Natural killer cell (primary cell): ENCODE results near the gene UBR2. TPM values are rescaled to one million over a fixed set of nuclear protein-coding genes. Genes with fewer than 3 reads are reported as not detected.

ENCODE experiments used
- ATAC-seq, 3 donors: fragments of 150-1000 bp in 2 of 3; fragments of 200-7000 bp in 1 of 3; cut with Tn5 transposase; 1 replicate in 1 of 3; 2 replicates in 2 of 3; pipeline ENCODE4 v1.10.0; 2021; ENCODE audit warnings: mild to moderate bottlenecking in 2 of 3, moderate library complexity in 2 of 3
- DNase-seq, 2 donors: peaks; one replicate each; pipeline versions ENCODE4 v3.0.0 to v3.0.0-alpha.2; 2013 to 2021; ENCODE audit warnings: mixed read lengths in 1 of 2
- H3K27ac ChIP-seq: one replicate; pipeline ENCODE4 v1.5.1; 2013; ENCODE audit warnings: mild to moderate bottlenecking, low read length
- H3K27me3 ChIP-seq: one replicate; pipeline ENCODE4 v1.6.1; 2013; ENCODE audit warnings: low read length; ENCODE audit not compliant: control insufficient read depth, insufficient read depth
- H3K36me3 ChIP-seq: one replicate; pipeline ENCODE4 v1.6.1; 2013; ENCODE audit warnings: low read length; ENCODE audit not compliant: control insufficient read depth, insufficient read depth
- H3K4me1 ChIP-seq: one replicate; pipeline ENCODE4 v1.6.1; 2013; ENCODE audit warnings: low read length; ENCODE audit not compliant: control insufficient read depth, insufficient read depth
- H3K4me3 ChIP-seq: one replicate; pipeline ENCODE4 v1.5.1; 2013; ENCODE audit warnings: low read length
- H3K9me3 ChIP-seq: one replicate; pipeline ENCODE4 v1.6.1; 2013; ENCODE audit warnings: low read length; ENCODE audit not compliant: control insufficient read depth, insufficient read depth
- H3K27ac Mint-ChIP-seq, 2 donors: one replicate each; pipeline ENCODE4 v1.8.0; 2022; ENCODE audit warnings: mild to moderate bottlenecking in 2 of 2, mixed read lengths in 2 of 2, moderate library complexity in 1 of 2
- H3K27me3 Mint-ChIP-seq, 2 donors: one replicate each; pipeline ENCODE4 v1.8.0; 2022; ENCODE audit warnings: low read depth in 2 of 2, mixed read lengths in 2 of 2
- H3K36me3 Mint-ChIP-seq: one replicate; pipeline ENCODE4 v1.8.0; 2022; ENCODE audit warnings: mixed read lengths
- H3K4me1 Mint-ChIP-seq, 2 donors: one replicate each; pipeline ENCODE4 v1.8.0; 2022; ENCODE audit warnings: mixed read lengths in 2 of 2
- H3K4me3 Mint-ChIP-seq: one replicate; pipeline ENCODE4 v1.8.0; 2022; ENCODE audit warnings: mild to moderate bottlenecking, moderate library complexity, mixed read lengths
- H3K9me3 Mint-ChIP-seq, 2 donors: one replicate each; pipeline ENCODE4 v1.8.0; 2022; ENCODE audit warnings: mixed read lengths in 2 of 2
- WGBS: methylation state at CpG from one replicate; pipeline ENCODE4 v1.1.7; 2013; ENCODE audit warnings: missing lambda C conversion rate; ENCODE audit not compliant: insufficient coverage; 5-methylcytosine and 5-hydroxymethylcytosine counted together
- intact Hi-C: fragments of 100-400 bp; cut with micrococcal nuclease; formaldehyde crosslinking; loops from one replicate; pipeline ENCODE4 v1.14.2; 2022
- total RNA-seq, 4 donors: library from RNA; stranded (reverse); fragments of 120-200 nt in 1 of 4; gene quantifications; one replicate each; pipeline versions ENCODE4 v1.2.3 to v1.2.4, GENCODE V29; 2013 to 2022
- TF ChIP-seq, protein P1 (sequence below): fragments of 200-600 bp; IDR thresholded peaks from one replicate; pipeline ENCODE4 v1.8.0; 2022; ENCODE audit warnings: antibody characterized with exemption

Gene UBR2
- total RNA-seq, 3 donors from 2014 or later (not counting 1 experiment from before 2014, with no cell fraction given) = 44.9 to 57.3 (median 53.2) TPM

DNA sequence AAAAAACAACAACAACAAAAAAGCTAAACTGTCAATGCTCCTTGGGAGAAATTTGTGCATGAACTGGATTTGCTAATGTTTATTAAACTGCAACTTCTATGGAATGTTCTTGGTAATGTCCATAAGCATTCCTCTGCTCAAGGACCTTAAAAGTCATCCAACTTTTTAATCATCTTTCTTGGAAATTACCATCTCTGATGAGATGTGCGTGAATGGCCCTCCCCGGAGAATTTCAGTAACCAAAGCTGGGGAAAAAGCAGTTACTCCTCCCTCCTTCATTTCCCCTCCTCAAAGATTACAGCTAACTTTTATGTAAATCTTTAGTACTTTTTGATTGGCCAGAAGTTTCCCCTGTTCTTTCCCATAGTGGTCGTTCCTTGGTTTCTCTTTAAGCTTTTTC, 176.9 kb downstream of the UBR2 start:
- WGBS = 82% methylated on average over 2 of the region's 3 CpGs
- Mint-ChIP-seq H3K27me3 (no peaks in the 10 kb centered on the region), H3K4me3 (no peak overlapping the region), H3K4me1 (peaks cover 2% of the 10 kb centered on the region in 2 donors), H3K9me3 (peaks cover 0 to 8% of the 10 kb centered on the region in 2 donors), H3K27ac (no peak overlapping the region), H3K36me3 (peaks cover 9% of the 10 kb centered on the region)
- Histone ChIP-seq H3K4me3 (no peak overlapping the region), H3K27ac (no peak overlapping the region), H3K27me3 (no peaks in the 10 kb centered on the region), H3K9me3 (peaks cover 19% of the 10 kb centered on the region), H3K4me1 (peaks cover 19% of the 10 kb centered on the region), H3K36me3 (no peaks in the 10 kb centered on the region)
- TF ChIP-seq, protein P1, sequence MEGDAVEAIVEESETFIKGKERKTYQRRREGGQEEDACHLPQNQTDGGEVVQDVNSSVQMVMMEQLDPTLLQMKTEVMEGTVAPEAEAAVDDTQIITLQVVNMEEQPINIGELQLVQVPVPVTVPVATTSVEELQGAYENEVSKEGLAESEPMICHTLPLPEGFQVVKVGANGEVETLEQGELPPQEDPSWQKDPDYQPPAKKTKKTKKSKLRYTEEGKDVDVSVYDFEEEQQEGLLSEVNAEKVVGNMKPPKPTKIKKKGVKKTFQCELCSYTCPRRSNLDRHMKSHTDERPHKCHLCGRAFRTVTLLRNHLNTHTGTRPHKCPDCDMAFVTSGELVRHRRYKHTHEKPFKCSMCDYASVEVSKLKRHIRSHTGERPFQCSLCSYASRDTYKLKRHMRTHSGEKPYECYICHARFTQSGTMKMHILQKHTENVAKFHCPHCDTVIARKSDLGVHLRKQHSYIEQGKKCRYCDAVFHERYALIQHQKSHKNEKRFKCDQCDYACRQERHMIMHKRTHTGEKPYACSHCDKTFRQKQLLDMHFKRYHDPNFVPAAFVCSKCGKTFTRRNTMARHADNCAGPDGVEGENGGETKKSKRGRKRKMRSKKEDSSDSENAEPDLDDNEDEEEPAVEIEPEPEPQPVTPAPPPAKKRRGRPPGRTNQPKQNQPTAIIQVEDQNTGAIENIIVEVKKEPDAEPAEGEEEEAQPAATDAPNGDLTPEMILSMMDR = no peak
- intact Hi-C loops = no loop called here
- ATAC-seq (no peak), DNase-seq (no peak)

DNA sequence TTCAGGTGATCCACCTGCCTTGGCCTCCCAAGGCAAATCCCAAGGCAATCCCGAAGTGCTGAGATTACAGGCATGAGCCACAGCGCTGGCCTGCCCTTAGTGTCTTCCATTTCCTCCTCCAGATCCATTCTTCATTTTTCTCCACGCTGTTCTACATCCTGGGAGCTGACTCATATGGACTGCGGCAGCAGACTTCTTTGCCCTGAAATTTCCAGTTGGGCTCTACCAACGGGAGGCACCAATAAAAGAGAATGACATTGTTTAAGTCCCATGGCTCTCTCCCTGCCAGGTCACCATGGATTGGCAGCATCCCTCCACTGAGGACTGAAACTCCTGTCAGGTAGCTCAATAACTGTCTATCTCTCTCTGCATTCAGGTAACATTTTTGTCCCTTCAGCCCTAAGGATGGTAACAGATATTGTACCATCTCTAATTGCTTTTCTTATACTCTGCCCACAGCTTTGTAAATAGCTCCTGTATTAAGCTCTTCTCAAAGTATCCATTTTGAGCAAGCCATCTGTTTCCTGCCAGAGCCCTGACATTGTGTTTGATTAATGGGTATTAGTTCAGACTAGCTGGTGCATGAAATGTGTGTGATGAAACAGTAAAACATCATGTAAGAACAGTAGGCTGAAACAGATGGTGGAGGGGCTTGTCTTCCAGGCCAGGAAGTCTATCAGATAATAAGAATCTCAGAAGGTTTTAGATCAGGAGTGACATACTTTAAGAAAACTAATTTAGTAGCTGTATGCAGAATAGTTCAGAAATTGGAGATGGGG, 178.5 kb downstream of the UBR2 start:
- peak overlapping the region; percentile 10 for H3K4me3 Mint-ChIP-seq
- no peak overlapping the region for H3K4me3 ChIP-seq
- peaks cover 7 to 8% of the 10 kb centered on the region in 2 donors for H3K4me1 Mint-ChIP-seq
- peaks cover 19% of the 10 kb centered on the region for H3K4me1 ChIP-seq
- DNase-seq (no peak), ATAC-seq (no peak)
- no peaks in the 10 kb centered on the region for H3K27me3 ChIP-seq
- intact Hi-C loops = no loop called here
- H3K36me3 Mint-ChIP-seq = peaks cover 13% of the 10 kb centered on the region
- WGBS = 82% methylated on average over 5 of the region's 5 CpGs
- no peaks in the 10 kb centered on the region for H3K36me3 ChIP-seq
- H3K27me3 Mint-ChIP-seq = no peaks in the 10 kb centered on the region
- TF ChIP-seq, protein P1 = no peak
- H3K9me3 ChIP-seq = peaks cover 19% of the 10 kb centered on the region
- peaks cover 0 to 8% of the 10 kb centered on the region in 2 donors for H3K9me3 Mint-ChIP-seq
- no peak overlapping the region for H3K27ac ChIP-seq
- peak overlapping the region in 1 of 2 donors; percentile 25 for H3K27ac Mint-ChIP-seq

Other genes with a start within 250 kb of the UBR2 start
- 10 to 100 TPM; 34.6 to 42.3 (median 38.6) TPM for gene TRERF1, start 112.1 kb upstream of the UBR2 start, total RNA-seq
- gene PRPH2, start 158.6 kb downstream of the UBR2 start, total RNA-seq = under 1 TPM; 0.12 to 0.16 (median 0.13) TPM
- 10 to 100 TPM; 64.1 to 77.6 (median 65.6) TPM for gene TBCC, start 182.1 kb downstream of the UBR2 start, total RNA-seq
- gene BICRAL, start 218.0 kb downstream of the UBR2 start, total RNA-seq = 10 to 100 TPM; 31.1 to 43.4 (median 37.1) TPM